Lower leg skin (tissue), 4 donors: ENCODE measurements around the gene FHL2. TPM values are rescaled to one million over a fixed set of nuclear protein-coding genes. Genes with fewer than 3 reads are reported as not detected.
A peak's percentile ranks its signal among the peaks of the same experiment; 100 is the strongest.

Experiments
- DNase-seq, 2 donors: peaks; one replicate each; pipeline ENCODE4 v3.0.0-alpha.2; 2019; ENCODE audit warnings: low spot score in 2 of 2
- H3K4me3 ChIP-seq: fragments of 200-600 bp; sonication (generic); 2 replicates; pipeline ENCODE4 v1.5.1; 2017; ENCODE audit warnings: mild to moderate bottlenecking, low read depth; ENCODE audit not compliant: poor library complexity, severe bottlenecking
- CTCF ChIP-seq, 3 donors: fragments of 450-650 bp; IDR thresholded peaks; one replicate each; pipeline ENCODE4 v1.5.1; 2016; ENCODE audit warnings: antibody characterized with exemption in 3 of 3, mild to moderate bottlenecking in 3 of 3, moderate library complexity in 2 of 3
- POLR2A ChIP-seq, 2 donors: fragments of 450-650 bp; IDR thresholded peaks; one replicate each; pipeline ENCODE4 v1.6.1; 2016 to 2017; ENCODE audit warnings: antibody characterized with exemption in 2 of 2, mild to moderate bottlenecking in 1 of 2, moderate library complexity in 1 of 2
- WGBS, 2 donors: methylation state at CpG; one replicate each; pipeline ENCODE4 v1.1.5; 2018; 5-methylcytosine and 5-hydroxymethylcytosine counted together
- intact Hi-C: fragments of 100-400 bp; cut with DNase I; formaldehyde crosslinking; loops from one replicate; pipeline ENCODE4 v1.15.0; 2023; ENCODE audit warnings: low total_unique reads
- total RNA-seq, 4 donors: library from RNA; depleted of rRNA; stranded (reverse); fragments of >200 nt; gene quantifications; one replicate each; pipeline ENCODE4 v1.1.0, GENCODE V29; 2016

Gene FHL2
- total RNA-seq, 4 donors from 2014 or later: 48.3 to 67.3 (median 49.3) TPM

- intact Hi-C loops: no loop called here
- no peak for DNase-seq
- WGBS, 2 donors: 88 to 94% methylated on average over 7 of the region's 7 CpGs
- H3K4me3 ChIP-seq: no peak overlapping the region
- TF ChIP-seq POLR2A (IDR thresholded peaks at IDR 0.05): no peak
Measured at GRCh38 chr2:105401867-105402266, 3.0 kb upstream of the FHL2 start.

GRCh38 chr2:105400138-105400540 is 1.3 kb upstream of the FHL2 start:
- DNase-seq: no peak
- 65 to 67% methylated on average over 7 of the region's 7 CpGs for WGBS, 2 donors
- no peak overlapping the region for H3K4me3 ChIP-seq
- TF ChIP-seq POLR2A (IDR thresholded peaks at IDR 0.05) (no peak), CTCF (IDR thresholded peaks at IDR 0.05) (no peak)
- intact Hi-C loops: no loop called here

GRCh38 chr2:105399207-105399861 is 483 bp upstream of the FHL2 start:
- peak overlapping the region; percentile 91 for H3K4me3 ChIP-seq
- WGBS, 2 donors: 32 to 43% methylated on average over 28 to 38 of the region's 38 CpGs
- TF ChIP-seq CTCF (IDR thresholded peaks at IDR 0.05) (no peak), POLR2A (IDR thresholded peaks at IDR 0.05) (no peak)
- intact Hi-C loops: no loop called here
- no peak for DNase-seq

GRCh38 chr2:105397953-105398335 is 907 bp downstream of the FHL2 start:
- TF ChIP-seq POLR2A (IDR thresholded peaks at IDR 0.05) (no peak), CTCF (IDR thresholded peaks at IDR 0.05) (no peak)
- DNase-seq: no peak
- H3K4me3 ChIP-seq: peak overlapping the region; percentile 91
- intact Hi-C loops: no loop called here
- WGBS, 2 donors: 19 to 26% methylated on average over 6 of the region's 6 CpGs

GRCh38 chr2:105397025-105397722 is 1.7 kb downstream of the FHL2 start:
- WGBS, 2 donors: 50 to 51% methylated on average over 13 of the region's 13 CpGs
- peak in 1 of 2 donors; percentile 69 for DNase-seq
- no peak for TF ChIP-seq CTCF (IDR thresholded peaks at IDR 0.05)
- no peak for TF ChIP-seq POLR2A (IDR thresholded peaks at IDR 0.05)
- intact Hi-C loops: no loop called here
- no peak overlapping the region for H3K4me3 ChIP-seq

- TF ChIP-seq CTCF (IDR thresholded peaks at IDR 0.05) (no peak), POLR2A (IDR thresholded peaks at IDR 0.05) (no peak)
- WGBS, 2 donors: 50 to 52% methylated on average over 12 of the region's 12 CpGs
- DNase-seq: peak; percentile 80 to 85
- H3K4me3 ChIP-seq: no peak overlapping the region
- intact Hi-C loops: no loop called here
Measured at GRCh38 chr2:105396254-105397024, 2.4 kb downstream of the FHL2 start.
